T-cell (primary cell): ENCODE measurements around the gene RUFY4. TPM values are rescaled to one million over a fixed set of nuclear protein-coding genes. Genes with fewer than 3 reads are reported as not detected.
A peak's percentile ranks its signal among the peaks of the same experiment; 100 is the strongest.

Source experiments
- ATAC-seq, 4 experiments: fragments of 200-7000 bp in 3 of 4; fragments of 150-1000 bp in 1 of 4; cut with Tn5 transposase; replicated peaks in 1 of 4; 1 replicate in 3 of 4; 2 replicates in 1 of 4; pipeline ENCODE4 v1.10.0; 2021; ENCODE audit warnings: moderate library complexity in 3 of 4, mild to moderate bottlenecking in 2 of 4, moderate number of reproducible peaks in 1 of 4
- CTCF ChIA-PET, 2 donors: fragments of 300-600 bp; sonication (Branson Sonifier 250); formaldehyde crosslinking; loops; one replicate each; lab custom pipeline; 2022; ENCODE audit warnings: antibody characterized with exemption in 2 of 2; lab: Charles Lee
- POLR2A ChIA-PET, 2 donors: fragments of 300-600 bp; sonication (Branson Sonifier 250); formaldehyde crosslinking; loops; one replicate each; lab custom pipeline; 2022; ENCODE audit warnings: antibody characterized with exemption in 2 of 2; lab: Charles Lee
- DNase-seq, 35 experiments: peaks; one replicate each; pipeline versions ENCODE4 v3.0.0 to v3.0.0-alpha.2; 2013 to 2023
- H3K27ac ChIP-seq: one replicate; pipeline ENCODE4 v1.5.1; 2013; ENCODE audit warnings: low read length
- H3K27me3 ChIP-seq, 2 experiments: replicated peaks in 1 of 2; 1 replicate in 1 of 2; 2 replicates in 1 of 2; pipeline versions ENCODE4 v1.6.1 to v1.7.0; 2013; ENCODE audit warnings: low read length in 1 of 2, mixed read lengths in 1 of 2; ENCODE audit not compliant: control insufficient read depth in 2 of 2, insufficient read depth in 2 of 2; ENCODE audit errors: extremely low read depth in 1 of 2
- H3K36me3 ChIP-seq, 2 donors: 1 replicate in 1 of 2; 2 replicates in 1 of 2; pipeline versions ENCODE4 v1.6.1 to v1.7.0; 2013; ENCODE audit warnings: low read length in 1 of 2; ENCODE audit not compliant: control insufficient read depth in 2 of 2, insufficient read depth in 1 of 2; ENCODE audit errors: extremely low read depth in 1 of 2
- H3K4me1 ChIP-seq, 2 experiments: 1 replicate in 1 of 2; 2 replicates in 1 of 2; pipeline versions ENCODE4 v1.6.1 to v1.7.0; 2013; ENCODE audit warnings: low read length in 2 of 2, mixed read lengths in 1 of 2; ENCODE audit not compliant: insufficient read depth in 2 of 2, control insufficient read depth in 1 of 2; ENCODE audit errors: extremely low read depth in 1 of 2
- H3K4me3 ChIP-seq, 2 donors: 1 replicate in 1 of 2; 2 replicates in 1 of 2; pipeline versions ENCODE4 v1.5.1 to v1.7.0; 2013; ENCODE audit warnings: mild to moderate bottlenecking in 2 of 2, low read length in 1 of 2, moderate library complexity in 1 of 2; ENCODE audit not compliant: control insufficient read depth in 1 of 2; ENCODE audit errors: extremely low read depth in 1 of 2
- H3K9me3 ChIP-seq: 2 replicates; pipeline ENCODE4 v1.7.0; 2013
- H3K27ac Mint-ChIP-seq, 2 donors: one replicate each; pipeline ENCODE4 v1.8.0; 2020 to 2021; ENCODE audit warnings: mild to moderate bottlenecking in 2 of 2, mixed read lengths in 2 of 2
- H3K27me3 Mint-ChIP-seq, 2 donors: one replicate each; pipeline ENCODE4 v1.8.0; 2021 to 2022; ENCODE audit warnings: mixed read lengths in 2 of 2
- H3K36me3 Mint-ChIP-seq: one replicate; pipeline ENCODE4 v1.8.0; 2021; ENCODE audit warnings: mixed read lengths
- H3K4me1 Mint-ChIP-seq, 3 donors: one replicate each; pipeline ENCODE4 v1.8.0; 2020 to 2022; ENCODE audit warnings: mixed read lengths in 3 of 3, mild to moderate bottlenecking in 1 of 3
- H3K4me3 Mint-ChIP-seq, 3 donors: one replicate each; pipeline ENCODE4 v1.8.0; 2020 to 2022; ENCODE audit warnings: mild to moderate bottlenecking in 3 of 3, mixed read lengths in 3 of 3, moderate library complexity in 3 of 3
- H3K9me3 Mint-ChIP-seq, 3 donors: one replicate each; pipeline ENCODE4 v1.8.0; 2020 to 2022; ENCODE audit warnings: mixed read lengths in 3 of 3
- WGBS: methylation state at CpG from one replicate; pipeline ENCODE4 v1.1.5; 2013; ENCODE audit warnings: missing lambda C conversion rate; ENCODE audit not compliant: insufficient coverage; 5-methylcytosine and 5-hydroxymethylcytosine counted together
- total RNA-seq, 35 experiments: library from RNA in 6 of 35; stranded (reverse) in 6 of 35; fragments of 120-200 nt in 1 of 35; gene quantifications; one replicate each; pipeline versions ENCODE4 v1.2.1 to v1.2.4 and lab custom pipeline; 2013 to 2026

The RUFY4 gene
- total RNA-seq, 5 donors from 2014 or later (not counting 1 experiment from before 2014, with no cell fraction given), result 0.18 to 1.0 (median 0.65) TPM

- WGBS, result 88% methylated on average over 5 of the region's 6 CpGs
- DNase-seq (peak in 2 of 35 experiments; percentile 9 to 10), ATAC-seq (no peak)
- Mint-ChIP-seq H3K27ac (no peak overlapping the region), H3K27me3 (no peaks in the 10 kb centered on the region), H3K4me1 (no peaks in the 10 kb centered on the region), H3K36me3 (no peaks in the 10 kb centered on the region), H3K4me3 (no peak overlapping the region), H3K9me3 (no peaks in the 10 kb centered on the region)
- Histone ChIP-seq H3K4me1 (no peaks in the 10 kb centered on the region), H3K4me3 (no peak overlapping the region), H3K36me3 (no peaks in the 10 kb centered on the region), H3K9me3 (no peaks in the 10 kb centered on the region), H3K27ac (no peak overlapping the region), H3K27me3 (peaks cover 0 to 3% of the 10 kb centered on the region in 2 experiments)
- POLR2A ChIA-PET, result no interaction called here
- CTCF ChIA-PET, result no interaction called here
These were observed 41.4 kb upstream of the RUFY4 start for GRCh38 chr2:218027426-218028188.

GRCh38 chr2:218028189-218028495 is 40.9 kb upstream of the RUFY4 start:
- POLR2A ChIA-PET, result no interaction called here

GRCh38 chr2:218028562-218029348 is 40.3 kb upstream of the RUFY4 start:
- H3K4me1 ChIP-seq, result no peaks in the 10 kb centered on the region
- Mint-ChIP-seq H3K27me3 (no peaks in the 10 kb centered on the region), H3K9me3 (no peaks in the 10 kb centered on the region), H3K4me1 (no peaks in the 10 kb centered on the region), H3K36me3 (no peaks in the 10 kb centered on the region), H3K27ac (no peak overlapping the region), H3K4me3 (no peak overlapping the region)
- POLR2A ChIA-PET, result no interaction called here
- H3K4me3 ChIP-seq, result no peak overlapping the region
- H3K9me3 ChIP-seq, result no peaks in the 10 kb centered on the region
- no peaks in the 10 kb centered on the region for H3K27me3 ChIP-seq
- ATAC-seq (no peak), DNase-seq (peak in 1 of 35 experiments; percentile 21)
- no peaks in the 10 kb centered on the region for H3K36me3 ChIP-seq
- 68% methylated on average over 2 of the region's 6 CpGs for WGBS
- H3K27ac ChIP-seq, result no peak overlapping the region
- CTCF ChIA-PET, result no interaction called here

More at GRCh38 chr2:218028189-218028495, 40.9 kb upstream of the RUFY4 start:
- H3K9me3 ChIP-seq, result no peaks in the 10 kb centered on the region
- no peak overlapping the region for H3K4me3 ChIP-seq
- no peak overlapping the region for H3K27ac Mint-ChIP-seq
- H3K36me3 ChIP-seq, result no peaks in the 10 kb centered on the region
- no peaks in the 10 kb centered on the region for H3K36me3 Mint-ChIP-seq
- CTCF ChIA-PET, result no interaction called here
- H3K4me3 Mint-ChIP-seq, result no peak overlapping the region
- H3K27ac ChIP-seq, result no peak overlapping the region
- H3K4me1 Mint-ChIP-seq, result no peaks in the 10 kb centered on the region
- WGBS, result 69% methylated on average over 2 of the region's 2 CpGs
- no peaks in the 10 kb centered on the region for H3K9me3 Mint-ChIP-seq
- no peaks in the 10 kb centered on the region for H3K4me1 ChIP-seq
- ATAC-seq (no peak), DNase-seq (peak in 2 of 35 experiments; percentile 6 to 13)
- no peaks in the 10 kb centered on the region for H3K27me3 Mint-ChIP-seq
- peaks cover 0 to 3% of the 10 kb centered on the region in 2 experiments for H3K27me3 ChIP-seq

- H3K36me3 ChIP-seq, result no peaks in the 10 kb centered on the region
- ChIA-PET POLR2A (no interaction called here), CTCF (no interaction called here)
- Mint-ChIP-seq H3K4me1 (peaks cover 0 to 8% (median 5%) of the 10 kb centered on the region in 3 donors), H3K36me3 (no peaks in the 10 kb centered on the region), H3K9me3 (no peaks in the 10 kb centered on the region), H3K4me3 (no peak overlapping the region), H3K27ac (no peak overlapping the region), H3K27me3 (no peaks in the 10 kb centered on the region)
- H3K9me3 ChIP-seq, result no peaks in the 10 kb centered on the region
- H3K4me1 ChIP-seq, result peaks cover 0 to 8% of the 10 kb centered on the region in 2 experiments
- DNase-seq (peak in 2 of 35 experiments; percentile 2 to 10), ATAC-seq (no peak)
- WGBS, result 94% methylated on average over 9 of the region's 17 CpGs
- H3K27ac ChIP-seq, result no peak overlapping the region
- H3K27me3 ChIP-seq, result no peaks in the 10 kb centered on the region
- no peak overlapping the region for H3K4me3 ChIP-seq
These were observed 39.4 kb upstream of the RUFY4 start for GRCh38 chr2:218029366-218030360.

GRCh38 chr2:218030409-218031195 is 38.5 kb upstream of the RUFY4 start:
- ATAC-seq (no peak), DNase-seq (peak in 2 of 35 experiments; percentile 2 to 10)
- Mint-ChIP-seq H3K4me1 (peaks cover 0 to 11% (median 7%) of the 10 kb centered on the region in 3 donors), H3K4me3 (no peak overlapping the region), H3K27ac (no peak overlapping the region), H3K36me3 (no peaks in the 10 kb centered on the region), H3K9me3 (no peaks in the 10 kb centered on the region), H3K27me3 (no peaks in the 10 kb centered on the region)
- WGBS, result 89% methylated on average over 6 of the region's 7 CpGs
- peaks cover 0 to 3% of the 10 kb centered on the region in 2 experiments for H3K27me3 ChIP-seq
- H3K36me3 ChIP-seq, result no peaks in the 10 kb centered on the region
- no peak overlapping the region for H3K4me3 ChIP-seq
- ChIA-PET POLR2A (no interaction called here), CTCF (no interaction called here)
- H3K9me3 ChIP-seq, result no peaks in the 10 kb centered on the region
- no peak overlapping the region for H3K27ac ChIP-seq
- peaks cover 0 to 17% of the 10 kb centered on the region in 2 experiments for H3K4me1 ChIP-seq
